ENCODE data around the gene ZSCAN29. TPM values are rescaled to one million over a fixed set of nuclear protein-coding genes. Genes with fewer than 3 reads are reported as not detected.

Gene ZSCAN29
- total and polyA plus RNA-seq, 12 donors, result 5.2 to 26.7 (median 17.5) TPM

GRCh38 chr15:43410572-43411214 is 39.9 kb upstream of the ZSCAN29 start:
- H3K4me1 ChIP-seq (replicated peaks in 1 of 2), result no peaks in the 10 kb centered on the region
- H3K4me3 ChIP-seq, result no peak overlapping the region
- 87 to 90% (median 88%) methylated on average over 5 of the region's 5 CpGs for WGBS, 4 donors
- H3K9me3 ChIP-seq (replicated peaks in 1 of 3), result no peaks in the 10 kb centered on the region
- H3K36me3 ChIP-seq (replicated peaks in 1 of 2), result peaks cover 0 to 95% of the 10 kb centered on the region in 2 donors
- intact Hi-C loops (cut with DNase I), result no loop called here
- H3K27me3 ChIP-seq, result no peaks in the 10 kb centered on the region
- DNase-seq, result no peak
- TF ChIP-seq CTCF (IDR thresholded peaks at IDR 0.05), result no peak
- TF ChIP-seq POLR2A (IDR thresholded peaks at IDR 0.05), result no peak
- no peak overlapping the region for H3K27ac ChIP-seq

GRCh38 chr15:43408789-43409188 is 37.9 kb upstream of the ZSCAN29 start:
- no peaks in the 10 kb centered on the region for H3K4me1 ChIP-seq (replicated peaks in 1 of 2)
- TF ChIP-seq CTCF (IDR thresholded peaks at IDR 0.05), result no peak
- no peak for TF ChIP-seq POLR2A (IDR thresholded peaks at IDR 0.05)
- intact Hi-C loops (cut with DNase I), result no loop called here
- DNase-seq, result peak in 1 of 7 donors; percentile 68
- no peak overlapping the region for H3K4me3 ChIP-seq
- no peaks in the 10 kb centered on the region for H3K9me3 ChIP-seq (replicated peaks in 1 of 3)
- no peaks in the 10 kb centered on the region for H3K27me3 ChIP-seq
- 73 to 81% (median 76%) methylated on average over 4 of the region's 4 CpGs for WGBS, 4 donors
- peaks cover 0 to 96% of the 10 kb centered on the region in 2 donors for H3K36me3 ChIP-seq (replicated peaks in 1 of 2)
- no peak overlapping the region for H3K27ac ChIP-seq

- no peak for DNase-seq
- H3K27ac ChIP-seq, result no peak overlapping the region
- H3K4me1 ChIP-seq (replicated peaks in 1 of 2), result no peaks in the 10 kb centered on the region
- no peak overlapping the region for H3K4me3 ChIP-seq
- H3K9me3 ChIP-seq (replicated peaks in 1 of 3), result no peaks in the 10 kb centered on the region
- intact Hi-C loops (cut with DNase I), result no loop called here
- no peaks in the 10 kb centered on the region for H3K27me3 ChIP-seq
- WGBS, 4 donors, result 84 to 90% (median 87%) methylated on average over 2 of the region's 2 CpGs
- H3K36me3 ChIP-seq (replicated peaks in 1 of 2), result peaks cover 0 to 96% of the 10 kb centered on the region in 2 donors
- TF ChIP-seq CTCF (IDR thresholded peaks at IDR 0.05) (no peak), POLR2A (IDR thresholded peaks at IDR 0.05) (no peak)
Observed at GRCh38 chr15:43406808-43407207, 36.0 kb upstream of the ZSCAN29 start.

- TF ChIP-seq POLR2A (IDR thresholded peaks at IDR 0.05), result no peak
- intact Hi-C loops (cut with DNase I), result no loop called here
- Histone ChIP-seq H3K36me3 (replicated peaks in 1 of 2) (peaks cover 0 to 96% of the 10 kb centered on the region in 2 donors), H3K9me3 (replicated peaks in 1 of 3) (no peaks in the 10 kb centered on the region), H3K4me1 (replicated peaks in 1 of 2) (no peaks in the 10 kb centered on the region), H3K27ac (no peak overlapping the region), H3K4me3 (no peak overlapping the region), H3K27me3 (no peaks in the 10 kb centered on the region)
- DNase-seq, result no peak
- 79 to 83% (median 81%) methylated on average over 2 of the region's 2 CpGs for WGBS, 4 donors
Observed at GRCh38 chr15:43406189-43406588, 35.3 kb upstream of the ZSCAN29 start.

- no peak overlapping the region for H3K4me3 ChIP-seq
- TF ChIP-seq POLR2A (IDR thresholded peaks at IDR 0.05) (no peak), CTCF (IDR thresholded peaks at IDR 0.05) (no peak)
- H3K4me1 ChIP-seq (replicated peaks in 1 of 2), result no peaks in the 10 kb centered on the region
- no peaks in the 10 kb centered on the region for H3K27me3 ChIP-seq
- intact Hi-C loops (cut with DNase I), result no loop called here
- H3K9me3 ChIP-seq (replicated peaks in 1 of 3), result no peaks in the 10 kb centered on the region
- WGBS, 4 donors, result 87 to 98% (median 91%) methylated on average over 5 of the region's 5 CpGs
- H3K27ac ChIP-seq, result no peak overlapping the region
- H3K36me3 ChIP-seq (replicated peaks in 1 of 2), result peaks cover 0 to 91% of the 10 kb centered on the region in 2 donors
- DNase-seq, result no peak
Observed at GRCh38 chr15:43404130-43404529, 33.3 kb upstream of the ZSCAN29 start.

Measured in adrenal gland (tissue), 12 donors.